Neutrophil (primary cell): Measurements from ENCODE around the gene VEGFC.

Experiments used
- H3K27ac ChIP-seq: fragments of 200-600 bp; sonication (generic); 2 replicates; pipeline ENCODE4 v1.5.1; 2016; ENCODE audit warnings: mild to moderate bottlenecking, moderate library complexity
- H3K27me3 ChIP-seq: fragments of 200-600 bp; sonication (generic); 2 replicates; pipeline ENCODE4 v1.6.0; 2016; ENCODE audit warnings: mild to moderate bottlenecking
- H3K36me3 ChIP-seq: fragments of 200-600 bp; sonication (generic); 2 replicates; pipeline ENCODE4 v1.5.1; 2017
- H3K4me1 ChIP-seq, 2 experiments: fragments of 200-600 bp in 1 of 2; sonication (generic) in 1 of 2; 1 replicate in 1 of 2; 2 replicates in 1 of 2; pipeline versions ENCODE4 v1.5.1 to v1.6.1; 2013 to 2016; ENCODE audit warnings: low read depth in 1 of 2, low read length in 1 of 2, mild to moderate bottlenecking in 1 of 2, moderate library complexity in 1 of 2; ENCODE audit not compliant: control insufficient read depth in 1 of 2, insufficient read depth in 1 of 2
- H3K4me3 ChIP-seq, 2 experiments: fragments of 200-600 bp in 1 of 2; sonication (generic) in 1 of 2; 1 replicate in 1 of 2; 2 replicates in 1 of 2; pipeline ENCODE4 v1.5.1; 2013 to 2016; ENCODE audit warnings: low read depth in 1 of 2, low read length in 1 of 2, mild to moderate bottlenecking in 1 of 2, moderate library complexity in 1 of 2
- H3K9me3 ChIP-seq: fragments of 200-600 bp; sonication (generic); 2 replicates; pipeline ENCODE4 v1.5.1; 2016
- TF ChIP-seq, protein P1 (sequence below): fragments of 200-600 bp; sonication (generic); IDR thresholded peaks from 2 replicates; pipeline ENCODE4 v1.5.1; 2016; ENCODE audit warnings: antibody characterized with exemption

VEGFC gene

DNA sequence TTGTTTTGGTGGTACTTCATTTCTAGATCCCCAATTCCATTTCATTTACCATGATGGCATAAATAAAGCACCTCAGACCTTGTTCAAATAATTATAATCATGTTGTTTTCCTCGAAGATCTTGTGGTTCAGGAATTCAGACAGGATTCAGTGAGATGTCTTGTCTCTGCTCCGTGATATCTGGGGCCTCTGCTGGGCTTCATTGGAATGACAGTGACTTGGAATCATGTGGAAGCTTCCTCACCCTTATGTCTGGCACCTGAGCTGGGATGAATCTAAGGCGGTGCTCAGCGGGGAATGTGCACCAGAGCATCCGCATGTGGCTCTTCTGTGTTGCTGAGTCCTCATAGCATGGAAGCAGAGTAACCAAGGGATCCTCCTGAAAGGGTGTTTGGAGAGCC lies 132.2 kb downstream of the VEGFC start:
- TF ChIP-seq, protein P1, sequence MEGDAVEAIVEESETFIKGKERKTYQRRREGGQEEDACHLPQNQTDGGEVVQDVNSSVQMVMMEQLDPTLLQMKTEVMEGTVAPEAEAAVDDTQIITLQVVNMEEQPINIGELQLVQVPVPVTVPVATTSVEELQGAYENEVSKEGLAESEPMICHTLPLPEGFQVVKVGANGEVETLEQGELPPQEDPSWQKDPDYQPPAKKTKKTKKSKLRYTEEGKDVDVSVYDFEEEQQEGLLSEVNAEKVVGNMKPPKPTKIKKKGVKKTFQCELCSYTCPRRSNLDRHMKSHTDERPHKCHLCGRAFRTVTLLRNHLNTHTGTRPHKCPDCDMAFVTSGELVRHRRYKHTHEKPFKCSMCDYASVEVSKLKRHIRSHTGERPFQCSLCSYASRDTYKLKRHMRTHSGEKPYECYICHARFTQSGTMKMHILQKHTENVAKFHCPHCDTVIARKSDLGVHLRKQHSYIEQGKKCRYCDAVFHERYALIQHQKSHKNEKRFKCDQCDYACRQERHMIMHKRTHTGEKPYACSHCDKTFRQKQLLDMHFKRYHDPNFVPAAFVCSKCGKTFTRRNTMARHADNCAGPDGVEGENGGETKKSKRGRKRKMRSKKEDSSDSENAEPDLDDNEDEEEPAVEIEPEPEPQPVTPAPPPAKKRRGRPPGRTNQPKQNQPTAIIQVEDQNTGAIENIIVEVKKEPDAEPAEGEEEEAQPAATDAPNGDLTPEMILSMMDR: no peak
- Histone ChIP-seq H3K27ac (no peak overlapping the region), H3K36me3 (no peaks in the 10 kb centered on the region), H3K9me3 (no peaks in the 10 kb centered on the region), H3K27me3 (no peaks in the 10 kb centered on the region), H3K4me3 (no peak overlapping the region), H3K4me1 (no peaks in the 10 kb centered on the region)

DNA sequence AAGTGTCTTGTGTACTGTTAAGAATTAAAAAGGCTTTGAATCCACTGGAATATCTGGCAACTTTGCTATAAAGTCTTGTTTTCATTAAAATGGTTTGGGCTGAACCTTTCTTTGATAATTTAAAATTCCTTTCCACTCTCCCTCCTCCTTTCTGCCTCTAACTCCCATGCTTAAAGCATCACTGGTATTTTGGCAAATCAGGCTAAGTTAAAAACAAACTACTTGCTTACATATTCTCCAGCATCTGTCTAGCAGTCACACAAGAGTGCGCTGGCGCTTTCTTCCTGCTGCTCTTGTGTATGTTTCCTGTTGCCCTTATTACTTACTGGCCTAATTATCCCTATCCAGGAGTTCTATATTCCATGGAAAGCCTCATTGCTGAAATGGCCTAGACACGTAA lies 136.6 kb downstream of the VEGFC start:
- no peaks in the 10 kb centered on the region for H3K27me3 ChIP-seq
- no peak overlapping the region for H3K4me3 ChIP-seq
- TF ChIP-seq, protein P1: no peak
- no peaks in the 10 kb centered on the region for H3K9me3 ChIP-seq
- no peak overlapping the region for H3K27ac ChIP-seq
- no peaks in the 10 kb centered on the region for H3K4me1 ChIP-seq
- H3K36me3 ChIP-seq: no peaks in the 10 kb centered on the region

DNA sequence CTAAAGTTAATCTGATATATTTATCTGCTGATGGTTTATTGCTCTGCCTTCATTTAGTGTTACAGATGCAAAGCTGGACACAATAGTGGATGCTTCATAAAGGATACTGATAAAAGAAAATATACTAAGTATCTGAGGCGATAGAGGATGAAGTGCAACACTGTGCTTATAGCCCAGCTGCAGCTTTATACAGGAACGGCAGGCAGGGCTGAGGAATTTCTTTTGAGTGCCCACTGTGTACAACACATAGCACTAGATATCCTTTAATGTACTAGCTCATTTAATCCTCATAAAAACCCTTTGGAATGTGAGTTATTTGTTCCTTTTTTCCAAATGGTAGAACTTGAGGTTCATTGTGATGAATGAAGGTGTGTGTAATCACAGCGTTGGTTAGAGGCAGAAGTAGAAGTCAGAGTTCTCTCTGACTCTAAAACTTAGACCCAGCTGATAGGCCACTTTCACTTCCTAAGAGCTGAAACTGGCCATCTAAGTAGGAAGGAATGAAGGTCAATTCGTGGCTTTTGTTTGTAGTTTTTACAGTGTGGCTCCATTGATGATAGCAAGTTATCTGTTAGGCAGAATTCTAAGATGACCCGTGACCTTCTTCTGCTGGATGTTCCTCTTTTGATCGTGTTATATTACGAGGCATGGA lies 138.0 kb downstream of the VEGFC start:
- Histone ChIP-seq H3K9me3 (no peaks in the 10 kb centered on the region), H3K4me3 (no peak overlapping the region), H3K4me1 (no peaks in the 10 kb centered on the region), H3K27ac (no peak overlapping the region), H3K27me3 (no peaks in the 10 kb centered on the region), H3K36me3 (no peaks in the 10 kb centered on the region)
- TF ChIP-seq, protein P1: no peak

DNA sequence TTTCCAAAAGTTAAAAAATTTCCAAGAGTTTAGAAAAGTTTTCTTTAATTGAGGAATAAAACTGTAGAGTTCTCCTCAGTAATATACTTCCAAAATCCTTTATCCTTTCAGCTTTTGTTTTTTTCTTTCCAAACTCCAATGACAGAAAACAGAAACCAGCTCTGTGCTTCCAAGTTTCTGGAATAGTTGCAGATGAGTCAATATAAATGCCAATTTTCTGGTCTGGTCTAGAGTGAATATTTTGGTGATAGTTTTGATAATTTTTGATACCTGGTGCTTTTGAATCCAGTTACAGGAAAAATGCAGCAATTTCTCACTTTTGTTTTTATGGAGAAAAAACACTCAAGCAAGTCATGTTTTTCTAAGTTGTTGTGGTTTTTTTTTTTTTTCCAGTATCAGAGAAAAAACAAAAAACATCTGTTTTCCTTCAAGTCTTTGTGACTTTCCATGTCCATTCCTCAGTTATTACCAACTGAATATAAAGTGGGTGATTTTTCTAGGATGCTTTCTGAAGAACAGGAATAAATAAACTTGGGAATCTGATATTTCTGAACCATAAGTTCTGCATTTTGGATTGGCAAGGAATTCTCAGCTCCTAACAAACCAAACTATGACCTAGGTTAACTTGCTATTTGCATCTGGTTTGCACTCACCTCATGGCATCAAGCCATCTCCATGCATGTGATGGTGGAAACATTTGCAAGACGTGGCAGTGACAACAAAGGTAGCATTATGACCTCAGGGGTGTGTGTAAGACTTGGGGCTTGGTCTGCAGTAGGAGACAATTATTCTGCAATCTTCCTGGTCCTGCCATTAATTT lies 139.1 kb downstream of the VEGFC start:
- Histone ChIP-seq H3K4me3 (no peak overlapping the region), H3K36me3 (no peaks in the 10 kb centered on the region), H3K9me3 (no peaks in the 10 kb centered on the region), H3K27me3 (no peaks in the 10 kb centered on the region), H3K4me1 (no peaks in the 10 kb centered on the region), H3K27ac (no peak overlapping the region)
- TF ChIP-seq, protein P1: no peak

DNA sequence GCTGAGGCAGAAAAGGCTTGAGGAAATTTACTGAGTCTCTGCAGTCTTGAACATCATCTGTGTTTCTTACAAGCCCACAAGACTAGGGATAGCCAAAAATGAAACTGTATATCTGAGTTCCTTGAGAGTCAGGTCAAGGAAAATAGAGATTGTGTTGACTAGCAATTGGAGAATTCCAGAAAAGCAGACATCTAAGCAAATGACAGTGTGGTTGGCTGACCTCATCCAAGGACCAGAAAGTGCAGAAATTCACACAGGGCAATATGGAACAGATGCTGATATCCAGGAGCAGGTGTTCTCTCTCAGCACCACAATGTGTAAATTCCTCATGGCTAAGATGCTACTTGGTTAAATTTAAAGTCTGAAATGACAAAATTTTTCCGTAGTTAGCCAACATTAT lies 146.4 kb downstream of the VEGFC start:
- TF ChIP-seq, protein P1: no peak
- H3K9me3 ChIP-seq: no peaks in the 10 kb centered on the region
- no peak overlapping the region for H3K27ac ChIP-seq
- no peaks in the 10 kb centered on the region for H3K36me3 ChIP-seq
- H3K4me3 ChIP-seq: no peak overlapping the region
- no peaks in the 10 kb centered on the region for H3K4me1 ChIP-seq
- no peaks in the 10 kb centered on the region for H3K27me3 ChIP-seq
